GM18517 (cell line): ENCODE measurements around the gene MLNR.

Experiments used
- ATAC-seq: cut with Tn5 transposase; IDR thresholded peaks from one replicate; pipeline ENCODE4 v1.9.1; 2021; ENCODE audit warnings: mild to moderate bottlenecking, moderate library complexity; ENCODE audit not compliant: unreplicated experiment

MLNR gene

DNA sequence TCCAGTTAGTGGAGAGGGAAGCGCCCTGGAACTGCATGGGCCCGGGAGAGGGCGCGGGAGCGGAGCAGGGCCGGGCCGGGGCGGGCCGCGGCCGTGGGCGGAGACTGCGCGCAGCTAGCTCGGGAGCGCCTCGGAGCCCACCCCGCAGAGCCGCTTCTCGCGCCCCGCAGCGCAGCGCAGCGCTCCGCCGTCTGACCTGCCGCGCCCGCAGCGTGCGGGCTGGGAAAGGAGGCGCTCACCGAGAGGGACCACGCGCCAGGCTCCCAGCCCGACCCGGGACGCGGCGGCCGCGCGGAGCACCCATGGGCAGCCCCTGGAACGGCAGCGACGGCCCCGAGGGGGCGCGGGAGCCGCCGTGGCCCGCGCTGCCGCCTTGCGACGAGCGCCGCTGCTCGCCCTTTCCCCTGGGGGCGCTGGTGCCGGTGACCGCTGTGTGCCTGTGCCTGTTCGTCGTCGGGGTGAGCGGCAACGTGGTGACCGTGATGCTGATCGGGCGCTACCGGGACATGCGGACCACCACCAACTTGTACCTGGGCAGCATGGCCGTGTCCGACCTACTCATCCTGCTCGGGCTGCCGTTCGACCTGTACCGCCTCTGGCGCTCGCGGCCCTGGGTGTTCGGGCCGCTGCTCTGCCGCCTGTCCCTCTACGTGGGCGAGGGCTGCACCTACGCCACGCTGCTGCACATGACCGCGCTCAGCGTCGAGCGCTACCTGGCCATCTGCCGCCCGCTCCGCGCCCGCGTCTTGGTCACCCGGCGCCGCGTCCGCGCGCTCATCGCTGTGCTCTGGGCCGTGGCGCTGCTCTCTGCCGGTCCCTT, at the start of gene MLNR:
Gene MLNR (plus strand): TSS at position 303 of the 820 bp plus-strand sequence. CDS start 0 bp downstream, at position 303.
- ATAC-seq: no peak

- no peak for ATAC-seq
Measured at GRCh38 chr13:49171359-49171758, 48.8 kb upstream of the MLNR start.

- no peak for ATAC-seq
Measured at GRCh38 chr13:49183672-49184325, 36.3 kb upstream of the MLNR start.

GRCh38 chr13:49184621-49185020, 35.5 kb upstream of the MLNR start:
- ATAC-seq: no peak

- ATAC-seq: no peak
Measured at GRCh38 chr13:49185264-49185663, 34.9 kb upstream of the MLNR start.

- ATAC-seq: no peak
Measured at GRCh38 chr13:49190901-49191300, 29.2 kb upstream of the MLNR start.

- no peak for ATAC-seq
Measured at GRCh38 chr13:49206641-49207040, 13.5 kb upstream of the MLNR start.

GRCh38 chr13:49208619-49209018, 11.5 kb upstream of the MLNR start:
- ATAC-seq: no peak

DNA sequence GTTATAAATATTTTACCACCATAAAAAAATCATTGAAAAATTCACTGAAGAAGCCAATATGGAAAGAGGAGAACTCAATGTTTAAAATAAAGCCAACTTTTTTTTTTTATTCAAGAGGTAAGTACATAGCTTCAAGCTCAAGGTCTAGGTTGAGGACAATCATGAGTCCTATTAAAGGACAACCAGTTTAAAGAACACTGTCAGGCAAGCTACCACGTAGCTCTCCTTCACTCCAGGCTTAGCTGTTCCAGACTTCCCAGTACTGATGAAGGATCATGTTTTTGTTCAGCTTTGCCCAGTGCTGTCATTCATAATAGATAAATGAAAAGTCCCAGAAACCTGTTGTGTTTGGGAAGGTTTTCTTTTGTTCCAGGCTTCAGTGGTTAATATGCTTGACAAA, 10.0 kb upstream of the MLNR start:
- no peak for ATAC-seq

GRCh38 chr13:49210669-49211068, 9.5 kb upstream of the MLNR start:
- ATAC-seq: no peak

DNA sequence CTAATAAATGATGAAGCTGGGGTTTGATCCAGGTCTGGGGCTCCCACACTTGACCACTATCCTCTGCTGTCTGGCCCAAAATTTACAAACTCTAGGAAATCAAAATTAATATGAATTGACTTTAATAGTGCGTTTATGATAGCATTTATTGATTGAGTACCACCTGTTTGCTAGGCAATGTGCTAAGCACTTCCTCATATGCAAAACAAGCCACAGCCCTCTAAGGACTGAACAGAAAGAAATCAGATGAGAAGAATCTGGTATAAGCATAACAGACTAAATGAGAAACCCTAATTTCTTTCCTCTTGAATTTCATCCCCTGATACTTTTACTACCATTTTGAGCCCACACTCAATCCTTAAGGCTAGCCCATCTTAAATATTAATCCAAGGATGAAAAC, 6.6 kb upstream of the MLNR start:
- ATAC-seq: no peak

- ATAC-seq: no peak
Measured at GRCh38 chr13:49213997-49214916, 5.9 kb upstream of the MLNR start.

GRCh38 chr13:49214917-49215376, 5.2 kb upstream of the MLNR start:
- ATAC-seq: no peak

GRCh38 chr13:49216334-49216733, 3.8 kb upstream of the MLNR start:
- ATAC-seq: no peak

DNA sequence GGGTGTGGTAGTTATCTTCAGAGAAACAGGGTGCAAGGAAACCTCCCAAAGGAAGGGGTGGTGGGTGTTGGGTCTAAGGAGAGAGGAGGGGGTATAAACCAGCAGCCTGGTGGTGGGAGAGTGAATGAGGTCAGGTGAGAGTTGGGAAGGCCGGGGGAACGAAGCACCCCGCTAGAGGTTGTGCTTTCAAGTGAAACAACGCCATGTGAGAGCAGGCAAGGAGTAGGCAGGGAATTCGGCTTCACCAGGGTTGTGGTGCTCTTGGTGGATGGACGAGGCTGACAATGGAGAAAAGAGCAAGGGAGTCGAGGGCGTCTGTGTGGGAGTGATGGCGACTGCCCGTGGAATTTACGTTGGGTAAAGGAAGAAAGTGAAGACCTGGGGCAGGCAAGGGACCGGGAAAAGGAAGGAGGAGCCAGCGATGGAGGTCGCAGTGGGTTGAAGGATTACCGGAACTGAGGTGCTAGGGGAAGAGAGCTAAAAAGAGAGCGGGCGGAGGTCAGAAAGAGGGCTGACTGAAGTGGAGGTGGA, 2.1 kb upstream of the MLNR start:
- no peak for ATAC-seq

DNA sequence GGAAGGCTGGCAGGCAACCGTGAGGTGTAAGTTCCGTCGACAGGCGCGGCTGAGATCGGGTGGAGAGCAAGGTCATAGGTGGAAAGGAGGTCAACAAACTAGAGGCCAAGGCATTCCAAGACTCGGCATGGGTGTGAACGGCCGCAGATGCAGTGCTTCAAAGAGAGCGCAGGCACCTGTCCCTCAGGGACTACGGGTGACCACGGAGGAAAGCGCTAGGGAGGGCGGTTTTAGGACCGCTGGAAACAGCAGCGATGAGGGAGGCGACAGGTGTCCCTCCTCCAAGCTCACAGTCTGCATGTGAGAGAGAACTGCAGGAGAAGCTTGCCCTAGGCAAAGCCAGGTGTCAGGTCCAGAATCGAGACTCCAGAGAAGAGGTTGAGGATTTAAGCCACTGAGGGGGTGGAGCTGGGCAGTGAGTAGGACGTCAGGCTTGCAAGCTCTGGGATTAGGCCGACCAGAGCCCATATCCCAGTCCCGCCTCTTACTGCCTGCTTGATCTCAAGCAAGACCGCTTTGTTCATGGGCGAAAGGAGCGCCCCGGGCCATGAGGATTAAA, 1.6 kb upstream of the MLNR start:
- ATAC-seq: no peak

GRCh38 chr13:49219647-49220035, 497 bp upstream of the MLNR start:
- no peak for ATAC-seq

GRCh38 chr13:49220856-49221589, 885 bp downstream of the MLNR start:
- no peak for ATAC-seq

- no peak for ATAC-seq
Measured at GRCh38 chr13:49221590-49221965, 1.4 kb downstream of the MLNR start.
